WTC11 (cell line): Measurements from ENCODE around the gene NAGS.

Experiments used
- CREB1 ChIP-seq: sonication (generic); formaldehyde crosslinking; IDR thresholded peaks from 2 replicates; pipeline ENCODE4 v1.8.0; 2023; ENCODE audit warnings: mild to moderate bottlenecking, missing genetic modification reagents
- CTCF ChIP-seq: fragments of 200-600 bp; IDR thresholded peaks from 2 replicates; pipeline ENCODE4 v1.8.0; 2022; ENCODE audit warnings: antibody characterized with exemption
- EMX1 ChIP-seq: fragments of 250-450 bp; sonication (Bioruptor Pico); IDR thresholded peaks from 2 replicates; pipeline ENCODE4 v1.8.0; 2021; ENCODE audit warnings: mild to moderate bottlenecking
- ETV6 ChIP-seq: sonication (generic); formaldehyde crosslinking; IDR thresholded peaks from 2 replicates; pipeline ENCODE4 v1.8.1; 2022; ENCODE audit warnings: mild to moderate bottlenecking, missing genetic modification reagents
- FOXK1 ChIP-seq: sonication (generic); formaldehyde crosslinking; IDR thresholded peaks from 2 replicates; pipeline ENCODE4 v1.8.0; 2022; ENCODE audit warnings: mild to moderate bottlenecking, moderate library complexity, missing genetic modification reagents
- SOX15 ChIP-seq: fragments of 250-450 bp; sonication (Bioruptor Pico); IDR thresholded peaks from 2 replicates; pipeline ENCODE4 v1.9.0; 2021; ENCODE audit warnings: mild to moderate bottlenecking
- SP1 ChIP-seq: sonication (generic); formaldehyde crosslinking; conservative IDR thresholded peaks from 2 replicates; pipeline ENCODE4 v1.8.1; 2022; ENCODE audit warnings: missing genetic modification reagents
- TEAD4 ChIP-seq: sonication (generic); formaldehyde crosslinking; IDR thresholded peaks from 2 replicates; pipeline ENCODE4 v1.8.0; 2022; ENCODE audit warnings: mild to moderate bottlenecking, missing genetic modification reagents
- ZBTB43 ChIP-seq: sonication (generic); formaldehyde crosslinking; IDR thresholded peaks from 2 replicates; pipeline ENCODE4 v1.8.1; 2023; ENCODE audit warnings: mild to moderate bottlenecking, missing genetic modification reagents
- ZNF317 ChIP-seq: sonication (generic); formaldehyde crosslinking; IDR thresholded peaks from 2 replicates; pipeline ENCODE4 v1.8.1; 2023; ENCODE audit warnings: low read depth, mild to moderate bottlenecking, moderate library complexity, missing genetic modification reagents, borderline replicate concordance
- TF ChIP-seq, protein P1 (sequence below): sonication (generic); formaldehyde crosslinking; IDR thresholded peaks from 2 replicates; pipeline ENCODE4 v1.8.1; 2022; ENCODE audit warnings: low read depth, missing genetic modification reagents, borderline replicate concordance
- TF ChIP-seq, protein P2 (sequence below): sonication (generic); formaldehyde crosslinking; IDR thresholded peaks from 2 replicates; pipeline ENCODE4 v1.8.1; 2023; ENCODE audit warnings: mild to moderate bottlenecking, missing genetic modification reagents, borderline replicate concordance
- TF ChIP-seq, protein P3 (sequence below): sonication (generic); formaldehyde crosslinking; conservative IDR thresholded peaks from 2 replicates; pipeline ENCODE4 v1.8.1; 2022; ENCODE audit warnings: mild to moderate bottlenecking, missing genetic modification reagents

DNA sequence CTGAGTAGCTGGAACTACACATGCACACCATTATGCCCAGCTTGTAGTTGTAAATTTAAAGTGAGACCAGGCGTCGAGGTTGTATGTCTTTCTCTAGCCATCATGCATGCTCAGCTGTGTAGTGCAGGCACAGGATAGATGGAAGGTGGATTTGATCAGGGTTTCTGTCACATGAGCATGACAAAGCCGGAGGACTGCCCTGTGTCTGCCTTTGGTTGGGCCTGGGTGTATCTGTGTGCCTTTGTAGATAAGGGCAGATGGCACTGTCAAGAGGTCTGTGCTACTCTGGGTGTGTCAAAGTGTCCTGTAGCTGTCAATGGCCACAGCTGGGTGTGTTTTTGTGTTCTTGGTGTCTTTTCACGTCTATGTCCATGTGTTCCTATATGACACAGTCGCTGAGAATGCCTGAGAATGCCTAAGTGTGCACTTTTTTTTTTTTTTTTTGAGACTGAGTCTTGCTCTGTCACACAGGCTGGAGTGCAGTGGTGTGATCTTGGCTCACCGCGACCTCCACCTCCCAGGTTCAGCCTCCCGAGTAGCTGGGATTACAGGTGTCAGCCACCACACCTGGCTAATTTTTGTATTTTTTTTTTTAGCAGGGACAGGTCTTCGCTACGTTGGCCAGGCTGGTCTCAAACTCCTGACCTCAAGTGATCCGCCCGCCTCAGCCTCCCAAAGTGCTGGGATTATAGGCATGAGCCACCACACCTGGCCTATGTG, 4.1 kb upstream of the NAGS start:
- TF ChIP-seq ZNF317 (CRISPR knock-in tag) (no peak), EMX1 (CRISPR knock-in tag) (no peak), SOX15 (CRISPR knock-in tag) (no peak), CREB1 (CRISPR knock-in tag) (no peak), SP1 (CRISPR knock-in tag) (no peak), CTCF (no peak), ETV6 (CRISPR knock-in tag) (no peak), FOXK1 (CRISPR knock-in tag) (no peak), TEAD4 (CRISPR knock-in tag) (no peak), ZBTB43 (CRISPR knock-in tag) (no peak)
- TF ChIP-seq, protein P1, sequence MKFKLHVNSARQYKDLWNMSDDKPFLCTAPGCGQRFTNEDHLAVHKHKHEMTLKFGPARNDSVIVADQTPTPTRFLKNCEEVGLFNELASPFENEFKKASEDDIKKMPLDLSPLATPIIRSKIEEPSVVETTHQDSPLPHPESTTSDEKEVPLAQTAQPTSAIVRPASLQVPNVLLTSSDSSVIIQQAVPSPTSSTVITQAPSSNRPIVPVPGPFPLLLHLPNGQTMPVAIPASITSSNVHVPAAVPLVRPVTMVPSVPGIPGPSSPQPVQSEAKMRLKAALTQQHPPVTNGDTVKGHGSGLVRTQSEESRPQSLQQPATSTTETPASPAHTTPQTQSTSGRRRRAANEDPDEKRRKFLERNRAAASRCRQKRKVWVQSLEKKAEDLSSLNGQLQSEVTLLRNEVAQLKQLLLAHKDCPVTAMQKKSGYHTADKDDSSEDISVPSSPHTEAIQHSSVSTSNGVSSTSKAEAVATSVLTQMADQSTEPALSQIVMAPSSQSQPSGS (CRISPR knock-in tag) = no peak
- TF ChIP-seq, protein P2, sequence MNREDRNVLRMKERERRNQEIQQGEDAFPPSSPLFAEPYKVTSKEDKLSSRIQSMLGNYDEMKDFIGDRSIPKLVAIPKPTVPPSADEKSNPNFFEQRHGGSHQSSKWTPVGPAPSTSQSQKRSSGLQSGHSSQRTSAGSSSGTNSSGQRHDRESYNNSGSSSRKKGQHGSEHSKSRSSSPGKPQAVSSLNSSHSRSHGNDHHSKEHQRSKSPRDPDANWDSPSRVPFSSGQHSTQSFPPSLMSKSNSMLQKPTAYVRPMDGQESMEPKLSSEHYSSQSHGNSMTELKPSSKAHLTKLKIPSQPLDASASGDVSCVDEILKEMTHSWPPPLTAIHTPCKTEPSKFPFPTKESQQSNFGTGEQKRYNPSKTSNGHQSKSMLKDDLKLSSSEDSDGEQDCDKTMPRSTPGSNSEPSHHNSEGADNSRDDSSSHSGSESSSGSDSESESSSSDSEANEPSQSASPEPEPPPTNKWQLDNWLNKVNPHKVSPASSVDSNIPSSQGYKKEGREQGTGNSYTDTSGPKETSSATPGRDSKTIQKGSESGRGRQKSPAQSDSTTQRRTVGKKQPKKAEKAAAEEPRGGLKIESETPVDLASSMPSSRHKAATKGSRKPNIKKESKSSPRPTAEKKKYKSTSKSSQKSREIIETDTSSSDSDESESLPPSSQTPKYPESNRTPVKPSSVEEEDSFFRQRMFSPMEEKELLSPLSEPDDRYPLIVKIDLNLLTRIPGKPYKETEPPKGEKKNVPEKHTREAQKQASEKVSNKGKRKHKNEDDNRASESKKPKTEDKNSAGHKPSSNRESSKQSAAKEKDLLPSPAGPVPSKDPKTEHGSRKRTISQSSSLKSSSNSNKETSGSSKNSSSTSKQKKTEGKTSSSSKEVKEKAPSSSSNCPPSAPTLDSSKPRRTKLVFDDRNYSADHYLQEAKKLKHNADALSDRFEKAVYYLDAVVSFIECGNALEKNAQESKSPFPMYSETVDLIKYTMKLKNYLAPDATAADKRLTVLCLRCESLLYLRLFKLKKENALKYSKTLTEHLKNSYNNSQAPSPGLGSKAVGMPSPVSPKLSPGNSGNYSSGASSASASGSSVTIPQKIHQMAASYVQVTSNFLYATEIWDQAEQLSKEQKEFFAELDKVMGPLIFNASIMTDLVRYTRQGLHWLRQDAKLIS (CRISPR knock-in tag) = no peak
- TF ChIP-seq, protein P3, sequence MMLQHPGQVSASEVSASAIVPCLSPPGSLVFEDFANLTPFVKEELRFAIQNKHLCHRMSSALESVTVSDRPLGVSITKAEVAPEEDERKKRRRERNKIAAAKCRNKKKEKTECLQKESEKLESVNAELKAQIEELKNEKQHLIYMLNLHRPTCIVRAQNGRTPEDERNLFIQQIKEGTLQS (CRISPR knock-in tag) = no peak
